ENCODE data around the gene ZDHHC18. TPM values are rescaled to one million over a fixed set of nuclear protein-coding genes. Genes with fewer than 3 reads are reported as not detected.
A peak's percentile ranks its signal among the peaks of the same experiment; 100 is the strongest.
"Not testable (repeated sequence)": the region's sequence is repeated elsewhere in the genome, so short reads cannot be mapped to it uniquely, and the experiment has no call there.

Gene ZDHHC18
- total and polyA plus RNA-seq, 7 donors = 7.5 to 19.4 (median 12.3) TPM

DNA sequence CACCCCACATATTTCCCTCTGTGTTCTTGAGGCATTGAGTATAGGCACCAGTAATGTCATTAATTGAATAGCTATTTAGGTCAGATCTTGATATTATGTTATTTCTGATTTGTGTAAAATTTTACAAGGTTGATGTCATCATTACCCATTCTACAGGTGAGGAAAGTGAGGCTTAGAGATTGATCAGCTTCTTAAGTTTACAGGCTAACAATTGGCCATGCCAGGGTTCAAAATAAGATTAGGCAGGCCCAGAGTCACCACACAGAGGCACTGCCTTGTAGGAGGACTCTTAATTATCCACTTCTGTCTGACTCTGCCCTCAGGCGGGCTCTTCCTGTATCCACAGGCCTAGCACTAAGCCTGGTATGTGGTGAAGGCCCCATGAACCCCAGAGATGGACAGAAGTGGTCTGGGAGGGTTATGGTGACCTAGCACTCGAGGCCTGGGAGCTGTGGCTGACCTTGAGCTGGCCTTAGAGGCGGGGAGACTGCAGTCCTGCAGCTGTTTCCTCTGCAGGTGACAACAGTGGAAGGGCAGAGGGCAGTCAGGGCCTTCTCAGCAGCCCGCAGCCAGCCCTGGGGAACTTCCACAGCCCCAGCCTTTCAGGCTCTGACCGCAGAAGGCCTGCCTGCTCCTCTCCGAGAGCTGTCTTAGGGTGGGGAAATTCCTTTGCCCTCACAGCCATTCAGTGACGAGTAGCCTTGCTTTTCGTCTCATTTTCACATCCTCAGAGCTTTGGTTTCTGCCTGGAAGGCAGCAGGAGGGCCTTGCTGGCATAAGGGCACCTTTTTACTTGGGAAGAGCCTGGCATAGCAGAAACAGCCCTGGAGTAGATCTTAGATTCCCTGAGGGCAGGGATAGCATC lies 12.2 kb downstream of the ZDHHC18 start:
- no peak for DNase-seq
- WGBS, 2 donors = 76 to 82% methylated on average over 8 of the region's 8 CpGs
- Histone ChIP-seq H3K27me3 (no peaks in the 10 kb centered on the region), H3K27ac (no peak overlapping the region), H3K9me3 (no peaks in the 10 kb centered on the region), H3K36me3 (peaks cover 5 to 89% (median 29%) of the 10 kb centered on the region in 4 donors), H3K4me1 (no peaks in the 10 kb centered on the region), H3K4me3 (no peak overlapping the region)
- no peak for TF ChIP-seq EP300 (IDR thresholded peaks at IDR 0.05)
- no peak for TF ChIP-seq POLR2AphosphoS5 (IDR thresholded peaks at IDR 0.05)
- no peak for TF ChIP-seq POLR2A (IDR thresholded peaks at IDR 0.05)
- no peak for TF ChIP-seq CTCF (IDR thresholded peaks at IDR 0.05)
- intact Hi-C loops (cut with DNase I) = no loop called here

DNA sequence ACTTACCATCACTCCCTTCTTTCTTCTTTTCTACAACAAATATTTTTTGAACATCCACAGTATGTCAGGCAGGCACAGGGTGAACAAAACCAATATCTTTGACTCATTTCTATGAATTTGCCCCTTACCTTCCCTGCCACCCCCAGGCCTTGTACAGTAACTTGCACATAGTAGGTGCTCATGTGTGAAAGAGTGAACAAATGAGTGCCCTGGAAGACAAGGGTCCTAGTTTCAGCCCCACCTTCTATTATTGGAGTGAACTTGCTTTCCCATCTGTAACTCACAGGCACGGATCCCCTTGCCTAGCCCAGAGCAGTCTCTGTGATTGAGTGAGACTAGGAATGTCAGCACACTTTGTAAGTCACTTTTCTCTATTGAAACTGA lies 12.8 kb downstream of the ZDHHC18 start:
- Histone ChIP-seq H3K9me3 (no peaks in the 10 kb centered on the region), H3K4me1 (no peaks in the 10 kb centered on the region), H3K4me3 (no peak overlapping the region), H3K36me3 (peaks cover 0 to 89% (median 28%) of the 10 kb centered on the region in 4 donors), H3K27ac (no peak overlapping the region), H3K27me3 (no peaks in the 10 kb centered on the region)
- intact Hi-C loops (cut with DNase I) = no loop called here
- no peak for DNase-seq
- TF ChIP-seq CTCF (IDR thresholded peaks at IDR 0.05) (no peak), POLR2AphosphoS5 (IDR thresholded peaks at IDR 0.05) (no peak), POLR2A (IDR thresholded peaks at IDR 0.05) (no peak), EP300 (IDR thresholded peaks at IDR 0.05) (no peak)
- 97 to 98% methylated on average over 1 of the region's 1 CpG for WGBS, 2 donors

DNA sequence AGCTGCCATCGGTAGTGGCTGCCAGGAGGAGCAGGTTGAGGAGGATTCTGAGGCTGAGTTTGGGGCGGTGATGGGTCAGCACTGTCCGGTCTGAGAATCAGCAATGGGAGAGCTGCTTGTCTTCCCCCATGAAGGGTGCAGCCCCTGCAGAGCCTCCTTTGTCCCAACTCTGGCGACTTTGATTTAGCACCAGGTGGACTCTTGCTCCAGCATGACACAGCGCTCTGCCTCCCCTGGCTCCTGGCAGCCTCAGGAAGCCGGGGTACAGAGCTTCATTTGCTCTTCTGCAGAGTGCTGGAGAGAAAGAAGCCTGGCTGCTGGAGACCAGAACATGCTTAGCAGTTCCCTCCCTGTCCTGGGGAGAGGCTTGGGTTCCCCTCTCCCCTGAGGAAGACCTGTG lies 13.3 kb downstream of the ZDHHC18 start:
- intact Hi-C loops (cut with DNase I) = no loop called here
- H3K4me3 ChIP-seq = no peak overlapping the region
- no peaks in the 10 kb centered on the region for H3K9me3 ChIP-seq
- no peak for DNase-seq
- no peaks in the 10 kb centered on the region for H3K4me1 ChIP-seq
- no peak for TF ChIP-seq EP300 (IDR thresholded peaks at IDR 0.05)
- no peak for TF ChIP-seq CTCF (IDR thresholded peaks at IDR 0.05)
- TF ChIP-seq POLR2AphosphoS5 (IDR thresholded peaks at IDR 0.05) = no peak
- TF ChIP-seq POLR2A (IDR thresholded peaks at IDR 0.05) = no peak
- peaks cover 0 to 85% (median 24%) of the 10 kb centered on the region in 4 donors for H3K36me3 ChIP-seq
- 86 to 90% methylated on average over 6 of the region's 6 CpGs for WGBS, 2 donors
- H3K27me3 ChIP-seq = no peaks in the 10 kb centered on the region
- H3K27ac ChIP-seq = no peak overlapping the region

DNA sequence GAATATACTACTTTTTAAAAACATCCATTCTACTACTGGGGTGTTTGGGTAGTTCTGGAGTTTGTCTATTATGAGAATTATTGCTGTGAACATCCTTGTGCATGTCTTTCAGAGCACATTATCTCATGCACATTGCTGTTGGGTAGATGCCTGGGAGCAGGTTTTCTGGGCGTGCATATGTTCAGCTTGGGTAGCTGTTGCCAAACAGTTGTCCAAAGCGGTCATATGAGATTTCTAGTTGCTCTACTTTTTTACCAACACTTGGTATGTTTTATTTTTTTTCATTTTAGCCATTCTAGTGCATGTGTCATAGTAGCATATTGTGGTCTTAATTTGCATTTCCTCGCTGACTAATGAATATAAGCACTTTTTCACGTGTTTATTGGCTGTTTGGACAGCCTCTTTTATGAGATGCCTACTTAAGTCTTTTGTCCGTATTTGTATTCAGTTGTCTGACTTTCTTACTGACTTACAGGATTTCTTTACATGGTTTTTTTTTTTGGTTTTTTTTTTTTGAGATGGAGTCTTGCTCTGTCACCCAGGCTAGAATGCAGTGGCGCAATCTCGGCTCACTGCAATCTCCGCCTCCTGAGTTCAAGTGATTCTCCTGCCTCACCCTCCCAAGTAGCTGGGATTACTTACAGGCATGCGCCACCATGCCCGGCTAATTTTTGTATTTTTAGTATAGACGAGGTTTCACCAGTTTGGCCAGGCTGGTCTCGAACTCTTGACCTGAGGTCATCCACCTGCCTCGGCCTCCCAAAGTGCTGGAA lies 18.1 kb downstream of the ZDHHC18 start:
- no peak for TF ChIP-seq POLR2A (IDR thresholded peaks at IDR 0.05)
- no peak for TF ChIP-seq CTCF (IDR thresholded peaks at IDR 0.05)
- no peak for TF ChIP-seq POLR2AphosphoS5 (IDR thresholded peaks at IDR 0.05)
- no peak for TF ChIP-seq EP300 (IDR thresholded peaks at IDR 0.05)
- DNase-seq = no peak
- H3K27me3 ChIP-seq = no peaks in the 10 kb centered on the region
- H3K4me3 ChIP-seq = no peak overlapping the region
- H3K4me1 ChIP-seq = peaks cover 0 to 16% (median 16%) of the 10 kb centered on the region in 4 donors
- H3K27ac ChIP-seq = no peak overlapping the region
- no peaks in the 10 kb centered on the region for H3K9me3 ChIP-seq
- H3K36me3 ChIP-seq = peaks cover 0 to 59% (median 13%) of the 10 kb centered on the region in 4 donors
- WGBS, 2 donors = 91% methylated on average over 13 of the region's 13 CpGs
- intact Hi-C loops (cut with DNase I) = no loop called here

DNA sequence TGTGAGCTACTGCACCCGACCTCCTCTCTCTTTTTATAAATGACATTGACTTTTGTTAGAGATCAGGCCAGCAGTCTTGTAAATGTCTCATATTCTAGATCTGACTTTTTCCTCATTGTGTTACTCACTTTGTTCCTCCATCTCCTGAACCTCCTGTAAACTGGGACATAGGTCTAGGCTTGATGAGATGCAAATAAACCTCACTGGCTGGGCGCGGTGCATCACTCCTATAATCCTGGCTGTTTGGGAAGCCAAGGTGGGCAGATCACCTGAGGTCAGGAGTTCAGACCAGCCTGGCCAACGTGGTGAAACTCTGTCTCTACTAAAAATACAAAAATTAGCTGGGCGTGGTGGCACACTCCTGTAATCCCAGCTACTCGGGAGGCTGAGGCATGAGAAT lies 21.3 kb downstream of the ZDHHC18 start:
- peak overlapping the region in 2 of 4 donors; percentile 66 to 80 for H3K27ac ChIP-seq
- WGBS, 2 donors = 40 to 78% methylated on average over 6 of the region's 6 CpGs
- H3K36me3 ChIP-seq = peaks cover 11 to 59% (median 35%) of the 10 kb centered on the region in 4 donors
- peak; percentile 12 for DNase-seq
- H3K27me3 ChIP-seq; intact Hi-C loops (cut with DNase I); H3K9me3 ChIP-seq; H3K4me3 ChIP-seq: not testable (repeated sequence)
- peaks cover 0 to 22% (median 20%) of the 10 kb centered on the region in 4 donors for H3K4me1 ChIP-seq
